ENCODE data around the gene RAPSN.

The RAPSN gene

GRCh38 chr11:47443028-47443700 is 5.8 kb downstream of the RAPSN start:
- Histone ChIP-seq H3K27ac (no peak overlapping the region), H3K4me3 (no peak overlapping the region)
- TF ChIP-seq CTCF (IDR thresholded peaks at IDR 0.05): no peak
- no peak for DNase-seq (ENCODE audit: low spot score)

- DNase-seq (ENCODE audit: low spot score): no peak
- Histone ChIP-seq H3K4me3 (no peak overlapping the region), H3K27ac (no peak overlapping the region)
- no peak for TF ChIP-seq CTCF (IDR thresholded peaks at IDR 0.05)
Observed at GRCh38 chr11:47442514-47442913, 6.4 kb downstream of the RAPSN start.

- DNase-seq (ENCODE audit: low spot score): no peak
- H3K27ac ChIP-seq: no peak overlapping the region
- no peak for TF ChIP-seq CTCF (IDR thresholded peaks at IDR 0.05)
- H3K4me3 ChIP-seq: no peak overlapping the region
Observed at GRCh38 chr11:47441421-47441820, 7.5 kb downstream of the RAPSN start.

GRCh38 chr11:47440054-47440476 is 8.9 kb downstream of the RAPSN start:
- no peak for DNase-seq (ENCODE audit: low spot score)
- H3K27ac ChIP-seq: no peak overlapping the region
- TF ChIP-seq CTCF (IDR thresholded peaks at IDR 0.05): no peak
- H3K4me3 ChIP-seq: no peak overlapping the region

GRCh38 chr11:47438721-47439120 is 10.2 kb downstream of the RAPSN start:
- no peak for DNase-seq (ENCODE audit: low spot score)
- TF ChIP-seq CTCF (IDR thresholded peaks at IDR 0.05): no peak
- no peak overlapping the region for H3K4me3 ChIP-seq
- H3K27ac ChIP-seq: no peak overlapping the region

GRCh38 chr11:47437746-47438418 is 11.1 kb downstream of the RAPSN start:
- no peak for TF ChIP-seq CTCF (IDR thresholded peaks at IDR 0.05)
- no peak overlapping the region for H3K27ac ChIP-seq
- H3K4me3 ChIP-seq: no peak overlapping the region
- no peak for DNase-seq (ENCODE audit: low spot score)

- DNase-seq (ENCODE audit: low spot score): no peak
- no peak overlapping the region for H3K4me3 ChIP-seq
- no peak for TF ChIP-seq CTCF (IDR thresholded peaks at IDR 0.05)
- H3K27ac ChIP-seq: no peak overlapping the region
Observed at GRCh38 chr11:47437218-47437745, 11.7 kb downstream of the RAPSN start.

Data from coronary artery (tissue), 2 donors.